CD4-positive, CD25-positive, alpha-beta regulatory T cell (primary cell): ENCODE measurements around the gene IL1A. TPM values are rescaled to one million over a fixed set of nuclear protein-coding genes. Genes with fewer than 3 reads are reported as not detected.

Source experiments
- ATAC-seq, 2 donors: fragments of 150-1000 bp; cut with Tn5 transposase; one replicate each; pipeline ENCODE4 v1.10.0; 2021; ENCODE audit warnings: low read depth in 2 of 2, moderate number of reproducible peaks in 2 of 2, moderate library complexity in 1 of 2
- DNase-seq, 3 donors: peaks; one replicate each; pipeline versions ENCODE4 v3.0.0 to v3.0.0-alpha.2; 2012 to 2022; ENCODE audit warnings: mixed read lengths in 1 of 3
- H3K27ac ChIP-seq: one replicate; pipeline ENCODE4 v1.7.0; 2013; ENCODE audit warnings: mild to moderate bottlenecking, low read length; ENCODE audit not compliant: insufficient read depth, poor library complexity, severe bottlenecking
- H3K27me3 ChIP-seq: one replicate; pipeline ENCODE4 v1.7.0; 2013; ENCODE audit warnings: low read length; ENCODE audit not compliant: control insufficient read depth, insufficient read depth
- H3K36me3 ChIP-seq: one replicate; pipeline ENCODE4 v1.7.0; 2013; ENCODE audit warnings: mild to moderate bottlenecking, low read length, moderate library complexity; ENCODE audit not compliant: control insufficient read depth, insufficient read depth
- H3K4me1 ChIP-seq: 2 replicates; pipeline ENCODE4 v1.7.0; 2013; ENCODE audit warnings: mild to moderate bottlenecking, low read length; ENCODE audit not compliant: insufficient read depth, control insufficient read depth, poor library complexity, severe bottlenecking
- H3K4me3 ChIP-seq: one replicate; pipeline ENCODE4 v1.7.0; 2013; ENCODE audit warnings: low read depth, mild to moderate bottlenecking, low read length, moderate library complexity
- H3K9me3 ChIP-seq, 2 experiments: 1 replicate in 1 of 2; 2 replicates in 1 of 2; pipeline ENCODE4 v1.7.0; 2013; ENCODE audit warnings: low read length in 2 of 2, mild to moderate bottlenecking in 1 of 2, moderate library complexity in 1 of 2; ENCODE audit not compliant: control insufficient read depth in 2 of 2
- H3K27ac Mint-ChIP-seq, 3 donors: one replicate each; pipeline ENCODE4 v1.8.0; 2020 to 2022; ENCODE audit warnings: mild to moderate bottlenecking in 3 of 3, mixed read lengths in 3 of 3, moderate library complexity in 2 of 3
- H3K27me3 Mint-ChIP-seq: one replicate; pipeline ENCODE4 v1.8.0; 2022; ENCODE audit warnings: mild to moderate bottlenecking, mixed read lengths
- H3K36me3 Mint-ChIP-seq: one replicate; pipeline ENCODE4 v1.8.0; 2020; ENCODE audit warnings: mixed read lengths
- H3K4me1 Mint-ChIP-seq, 4 donors: one replicate each; pipeline ENCODE4 v1.8.0; 2020 to 2022; ENCODE audit warnings: mixed read lengths in 4 of 4, mild to moderate bottlenecking in 1 of 4
- H3K4me3 Mint-ChIP-seq, 4 donors: one replicate each; pipeline ENCODE4 v1.8.0; 2020 to 2022; ENCODE audit warnings: mild to moderate bottlenecking in 4 of 4, mixed read lengths in 4 of 4, moderate library complexity in 3 of 4
- H3K9me3 Mint-ChIP-seq, 7 donors: one replicate each; pipeline ENCODE4 v1.8.0; 2020 to 2022; ENCODE audit warnings: mixed read lengths in 7 of 7, mild to moderate bottlenecking in 3 of 7, moderate library complexity in 2 of 7
- polyA plus RNA-seq, 4 donors: library from polyadenylated mRNA; unstranded; fragments of 300-500 nt; fragmentation: Illumina TruSeq; gene quantifications; one replicate each; pipeline ENCODE4 v1.2.3, GENCODE V29; 2021
- total RNA-seq: library from RNA; stranded (reverse); gene quantifications from one replicate; pipeline ENCODE4 v1.2.3, GENCODE V29; 2022

The IL1A gene
- total and polyA plus RNA-seq, 5 donors from 2014 or later: 0.17 TPM; not detected in 4

GRCh38 chr2:112751451-112752197, 32.7 kb downstream of the IL1A start:
- Mint-ChIP-seq H3K4me3 (peak overlapping the region in 1 of 4 donors; percentile 62), H3K9me3 (no peaks in the 10 kb centered on the region), H3K27me3 (no peaks in the 10 kb centered on the region), H3K36me3 (no peaks in the 10 kb centered on the region), H3K27ac (no peak overlapping the region), H3K4me1 (peaks cover 6 to 61% (median 30%) of the 10 kb centered on the region in 4 donors)
- no peak overlapping the region for H3K27ac ChIP-seq
- no peak for ATAC-seq
- no peaks in the 10 kb centered on the region for H3K9me3 ChIP-seq
- H3K4me1 ChIP-seq: peaks cover 20% of the 10 kb centered on the region
- H3K36me3 ChIP-seq: no peaks in the 10 kb centered on the region
- H3K27me3 ChIP-seq: no peaks in the 10 kb centered on the region
- no peak overlapping the region for H3K4me3 ChIP-seq
- DNase-seq: no peak

- Mint-ChIP-seq H3K27ac (peak overlapping the region; percentile 17 to 88 (median 88)), H3K9me3 (no peaks in the 10 kb centered on the region), H3K4me3 (peak overlapping the region in 2 of 4 donors; percentile 24 to 57), H3K27me3 (no peaks in the 10 kb centered on the region), H3K4me1 (peaks cover 0 to 54% (median 23%) of the 10 kb centered on the region in 4 donors), H3K36me3 (no peaks in the 10 kb centered on the region)
- no peaks in the 10 kb centered on the region for H3K36me3 ChIP-seq
- H3K4me3 ChIP-seq: no peak overlapping the region
- no peak for DNase-seq
- ATAC-seq: no peak
- H3K27me3 ChIP-seq: no peaks in the 10 kb centered on the region
- no peaks in the 10 kb centered on the region for H3K9me3 ChIP-seq
- peak overlapping the region; percentile 65 for H3K27ac ChIP-seq
- peaks cover 15% of the 10 kb centered on the region for H3K4me1 ChIP-seq
Measured at GRCh38 chr2:112750560-112750843, 33.8 kb downstream of the IL1A start.

- Histone ChIP-seq H3K4me3 (peak overlapping the region; percentile 68), H3K27me3 (no peaks in the 10 kb centered on the region), H3K36me3 (no peaks in the 10 kb centered on the region), H3K4me1 (peaks cover 15% of the 10 kb centered on the region), H3K9me3 (no peaks in the 10 kb centered on the region), H3K27ac (peak overlapping the region; percentile 65)
- Mint-ChIP-seq H3K9me3 (no peaks in the 10 kb centered on the region), H3K27ac (peak overlapping the region; percentile 77 to 88 (median 88)), H3K4me3 (peak overlapping the region; percentile 24 to 82 (median 66)), H3K27me3 (no peaks in the 10 kb centered on the region), H3K36me3 (no peaks in the 10 kb centered on the region), H3K4me1 (peaks cover under 1 to 50% (median 20%) of the 10 kb centered on the region in 4 donors)
- DNase-seq (peak; percentile 72 to 85 (median 78)), ATAC-seq (peak; percentile 89)
Measured at GRCh38 chr2:112749755-112750559, 34.3 kb downstream of the IL1A start.

- peaks cover 0 to 6% (median 3%) of the 10 kb centered on the region in 4 donors for H3K4me1 Mint-ChIP-seq
- Histone ChIP-seq H3K27ac (no peak overlapping the region), H3K4me3 (no peak overlapping the region), H3K9me3 (no peaks in the 10 kb centered on the region), H3K36me3 (no peaks in the 10 kb centered on the region), H3K4me1 (no peaks in the 10 kb centered on the region), H3K27me3 (no peaks in the 10 kb centered on the region)
- H3K9me3 Mint-ChIP-seq: no peaks in the 10 kb centered on the region
- no peak for ATAC-seq
- no peaks in the 10 kb centered on the region for H3K27me3 Mint-ChIP-seq
- DNase-seq: no peak
- no peaks in the 10 kb centered on the region for H3K36me3 Mint-ChIP-seq
- H3K4me3 Mint-ChIP-seq: no peak overlapping the region
- no peak overlapping the region for H3K27ac Mint-ChIP-seq
Measured at GRCh38 chr2:112740527-112740926, 43.8 kb downstream of the IL1A start.

- ATAC-seq: no peak
- H3K4me1 Mint-ChIP-seq: peaks cover 0 to 5% (median under 1%) of the 10 kb centered on the region in 4 donors
Measured at GRCh38 chr2:112737542-112738232, 46.6 kb downstream of the IL1A start.

GRCh38 chr2:112733871-112734270, 50.4 kb downstream of the IL1A start:
- Mint-ChIP-seq H3K27me3 (peaks cover 2% of the 10 kb centered on the region), H3K36me3 (no peaks in the 10 kb centered on the region), H3K9me3 (no peaks in the 10 kb centered on the region), H3K27ac (no peak overlapping the region), H3K4me1 (no peaks in the 10 kb centered on the region), H3K4me3 (no peak overlapping the region)
- DNase-seq (no peak), ATAC-seq (no peak)
- Histone ChIP-seq H3K9me3 (no peaks in the 10 kb centered on the region), H3K27me3 (no peaks in the 10 kb centered on the region), H3K4me3 (no peak overlapping the region), H3K4me1 (no peaks in the 10 kb centered on the region), H3K27ac (no peak overlapping the region), H3K36me3 (no peaks in the 10 kb centered on the region)

More at GRCh38 chr2:112737542-112738232, 46.6 kb downstream of the IL1A start:
- Mint-ChIP-seq H3K36me3 (no peaks in the 10 kb centered on the region), H3K27me3 (no peaks in the 10 kb centered on the region), H3K4me3 (no peak overlapping the region), H3K9me3 (no peaks in the 10 kb centered on the region), H3K27ac (no peak overlapping the region)
- Histone ChIP-seq H3K27me3 (no peaks in the 10 kb centered on the region), H3K36me3 (no peaks in the 10 kb centered on the region), H3K4me3 (no peak overlapping the region), H3K27ac (no peak overlapping the region), H3K9me3 (no peaks in the 10 kb centered on the region), H3K4me1 (no peaks in the 10 kb centered on the region)
- DNase-seq: no peak

- no peaks in the 10 kb centered on the region for H3K9me3 Mint-ChIP-seq
- Histone ChIP-seq H3K4me1 (no peaks in the 10 kb centered on the region), H3K36me3 (no peaks in the 10 kb centered on the region), H3K27ac (no peak overlapping the region), H3K4me3 (no peak overlapping the region), H3K27me3 (no peaks in the 10 kb centered on the region), H3K9me3 (no peaks in the 10 kb centered on the region)
- H3K4me1 Mint-ChIP-seq: no peaks in the 10 kb centered on the region
- no peak overlapping the region for H3K27ac Mint-ChIP-seq
- no peak overlapping the region for H3K4me3 Mint-ChIP-seq
- H3K36me3 Mint-ChIP-seq: no peaks in the 10 kb centered on the region
- ATAC-seq (no peak), DNase-seq (no peak)
- peaks cover 6% of the 10 kb centered on the region for H3K27me3 Mint-ChIP-seq
Measured at GRCh38 chr2:112733456-112733855, 50.8 kb downstream of the IL1A start.
